HepG2 (cell line): Measurements from ENCODE around the gene KCTD6. TPM values are rescaled to one million over a fixed set of nuclear protein-coding genes. Genes with fewer than 3 reads are reported as not detected.

Source experiments
- ATAC-seq: fragments of 200-7000 bp; cut with Tn5 transposase; 3 replicates; pipeline ENCODE4 v1.9.1; 2020; ENCODE audit warnings: mild to moderate bottlenecking, moderate library complexity
- BruUV-seq: library from RNA; stranded (reverse); fragments of 400-500 nt; replicated peaks from 2 replicates; lab custom pipeline; 2021; lab: Mats Ljungman, UMichigan
- CTCF ChIA-PET: fragments of 300-600 bp; formaldehyde crosslinking; extraction: SDS; loops from one replicate; lab custom pipeline; 2021; ENCODE audit warnings: low total read pairs, inconsistent platforms, low intra/inter-chr PET ratio; lab: Yijun Ruan, JAX
- POLR2A ChIA-PET: fragments of 350-600 bp; sonication (Branson Sonifier 250); formaldehyde crosslinking; loops from one replicate; lab custom pipeline; 2020; ENCODE audit warnings: antibody characterized with exemption, inconsistent platforms; lab: Yijun Ruan, JAX
- DNase-seq: peaks from one replicate; pipeline ENCODE4 v3.0.0-alpha.2; 2015; ENCODE audit warnings: low spot score
- FAIRE-seq: peaks from 3 replicates; lab custom pipeline; 2011; peaks lifted over from hg19 to GRCh38; lab: Jason Lieb, UNC
- H2AFZ ChIP-seq: one replicate; pipeline ENCODE4 v1.6.1; 2011; ENCODE audit warnings: low read length, inconsistent platforms
- H3K27ac ChIP-seq: fragments of 300-600 bp; 3 replicates; pipeline ENCODE4 v1.8.0; 2011; ENCODE audit warnings: mixed run types, mild to moderate bottlenecking, mixed read lengths, low read length, inconsistent platforms; ENCODE audit not compliant: insufficient read depth; ENCODE audit errors: extremely low read length
- H3K27me3 ChIP-seq, 2 experiments: fragments of 200-600 bp in 1 of 2; 2 replicates in 1 of 2; 3 replicates in 1 of 2; pipeline versions ENCODE4 v1.6.0 to v1.8.0; 2011; ENCODE audit warnings: low read length in 2 of 2, mild to moderate bottlenecking in 2 of 2, moderate library complexity in 2 of 2, inconsistent platforms in 1 of 2; ENCODE audit not compliant: insufficient read depth in 2 of 2, control insufficient read depth in 1 of 2
- H3K36me3 ChIP-seq, 2 experiments: fragments of 200-600 bp in 1 of 2; replicated peaks in 1 of 2; 2 replicates in 1 of 2; 3 replicates in 1 of 2; pipeline versions ENCODE4 v1.5.1 to v1.8.0; 2011; ENCODE audit warnings: low read length in 2 of 2, inconsistent platforms in 1 of 2; ENCODE audit not compliant: insufficient read depth in 2 of 2, control insufficient read depth in 1 of 2
- H3K4me1 ChIP-seq: 2 replicates; pipeline ENCODE4 v1.5.1; 2012; ENCODE audit warnings: low read length, inconsistent platforms; ENCODE audit not compliant: insufficient read depth
- H3K4me2 ChIP-seq: 2 replicates; pipeline ENCODE4 v1.6.0; 2011; ENCODE audit warnings: low read depth, low read length, inconsistent platforms
- H3K4me3 ChIP-seq, 3 experiments: fragments of 200-600 bp in 1 of 3; sonication (generic), shearing (Covaris generic) in 1 of 3; replicated peaks in 1 of 3; 2 replicates each; pipeline ENCODE4 v1.5.1; 2011 to 2016; ENCODE audit warnings: low read length in 3 of 3, inconsistent platforms in 2 of 3, low read depth in 2 of 3, mild to moderate bottlenecking in 2 of 3, control low read depth in 1 of 3, mixed read lengths in 1 of 3; ENCODE audit not compliant: insufficient read depth in 1 of 3
- H3K79me2 ChIP-seq: one replicate; pipeline ENCODE4 v1.6.1; 2011; ENCODE audit warnings: low read length, inconsistent platforms; ENCODE audit not compliant: insufficient read depth
- H3K9ac ChIP-seq: 2 replicates; pipeline ENCODE4 v1.6.0; 2011; ENCODE audit warnings: mild to moderate bottlenecking, low read depth, low read length, inconsistent platforms; ENCODE audit not compliant: insufficient read depth
- H3K9me3 ChIP-seq: 2 replicates; pipeline ENCODE4 v1.5.1; 2012; ENCODE audit warnings: mild to moderate bottlenecking, low read length
- H4K20me1 ChIP-seq: 2 replicates; pipeline ENCODE4 v1.6.0; 2011; ENCODE audit warnings: inconsistent platforms, mild to moderate bottlenecking, low read length, moderate library complexity; ENCODE audit not compliant: insufficient read depth
- ARHGAP35 ChIP-seq: sonication (generic); formaldehyde crosslinking; IDR thresholded peaks from 2 replicates; pipeline ENCODE4 v1.9.0; 2022; ENCODE audit warnings: mild to moderate bottlenecking, inconsistent platforms, moderate library complexity, missing genetic modification reagents, borderline replicate concordance
- CEBPB ChIP-seq: IDR thresholded peaks from 2 replicates; pipeline ENCODE4 v1.6.1; 2011; ENCODE audit warnings: low read depth, low read length, improper control_type of control experiment, borderline replicate concordance
- MTA1 ChIP-seq: sonication (generic); formaldehyde crosslinking; IDR thresholded peaks from 2 replicates; pipeline ENCODE4 v1.4.0; 2020; ENCODE audit warnings: missing genetic modification reagents, mild to moderate bottlenecking, borderline replicate concordance
- SNAPC2 ChIP-seq: sonication (generic); formaldehyde crosslinking; IDR thresholded peaks from 2 replicates; pipeline ENCODE4 v1.8.1; 2022; ENCODE audit warnings: mild to moderate bottlenecking, missing genetic modification reagents
- SRSF9 ChIP-seq: fragments of 200-400 bp; formaldehyde crosslinking; IDR thresholded peaks from 2 replicates; pipeline ENCODE4 v1.6.1; 2018; ENCODE audit warnings: borderline replicate concordance, mild to moderate bottlenecking, low read depth, low read length; ENCODE audit not compliant: insufficient read depth, poor library complexity, severe bottlenecking
- ZFP36L2 ChIP-seq: sonication (generic); formaldehyde crosslinking; IDR thresholded peaks from 2 replicates; pipeline ENCODE4 v1.4.0; 2020; ENCODE audit warnings: missing genetic modification reagents
- ZNF510 ChIP-seq: sonication (generic); formaldehyde crosslinking; IDR thresholded peaks from 2 replicates; pipeline ENCODE4 v1.4.0; 2020; ENCODE audit warnings: low read depth, mild to moderate bottlenecking, missing genetic modification reagents
- ZNF737 ChIP-seq: sonication (generic); formaldehyde crosslinking; IDR thresholded peaks from 2 replicates; pipeline ENCODE4 v1.5.0; 2020; ENCODE audit warnings: missing genetic modification reagents, mild to moderate bottlenecking, borderline replicate concordance
- ZNF766 ChIP-seq: sonication (generic); formaldehyde crosslinking; IDR thresholded peaks from 2 replicates; pipeline ENCODE4 v1.5.0; 2020; ENCODE audit warnings: missing genetic modification reagents, borderline replicate concordance
- ZSCAN22 ChIP-seq: sonication (generic); formaldehyde crosslinking; IDR thresholded peaks from 2 replicates; pipeline ENCODE4 v1.4.0; 2020; ENCODE audit warnings: mild to moderate bottlenecking, missing genetic modification reagents
- WGBS: methylation state at CpG from one replicate; pipeline ENCODE4 v1.1.6; 2017; ENCODE audit warnings: low lambda C conversion rate; 5-methylcytosine and 5-hydroxymethylcytosine counted together
- in situ Hi-C: cut with HindIII; loops from 2 replicates; pipeline ENCODE4 v1.10.0; 2017; ENCODE audit warnings: low pct_unique_long_range_greater_than_20kb; ENCODE audit not compliant: extremely low pct_ligation_motif_present
- intact Hi-C: fragments of 100-400 bp; cut with micrococcal nuclease; formaldehyde crosslinking; loops from one replicate; pipeline ENCODE4 v1.10.0; 2022; ENCODE audit not compliant: unreplicated experiment
- polyA plus RNA-seq, 8 experiments: library from polyadenylated mRNA; depleted of rRNA in 3 of 8; stranded (reverse) in 7 of 8; unstranded in 1 of 8; fragments of >200 nt; fragmentation: Illumina TruSeq in 4 of 8; extraction: Trizol in 4 of 8; gene quantifications; 2 replicates each; pipeline versions ENCODE4 v1.2.1 to v1.2.3, GENCODE V29; 2011 to 2016; ENCODE audit warnings: low read depth in 4 of 8, missing spikeins in 1 of 8, mixed read lengths in 1 of 8; ENCODE audit not compliant: insufficient read depth in 1 of 8
- total RNA-seq, 5 experiments: library from RNA; depleted of rRNA; stranded (reverse); fragments of >200 nt; fragmentation: Illumina TruSeq; extraction: Trizol; gene quantifications; 2 replicates each; pipeline ENCODE4 v1.2.3, GENCODE V29; 2016; ENCODE audit warnings: low read depth in 1 of 5
- TF ChIP-seq, protein P1 (sequence below): sonication (generic); formaldehyde crosslinking; conservative IDR thresholded peaks from 2 replicates; pipeline ENCODE4 v1.4.0; 2020; ENCODE audit warnings: missing genetic modification reagents
- TF ChIP-seq, protein P2 (sequence below): sonication (generic); formaldehyde crosslinking; IDR thresholded peaks from 2 replicates; pipeline ENCODE4 v1.4.0; 2020; ENCODE audit warnings: missing genetic modification reagents
- TF ChIP-seq, protein P3 (sequence below): sonication (generic); formaldehyde crosslinking; IDR thresholded peaks from 2 replicates; pipeline ENCODE4 v1.8.1; 2022; ENCODE audit warnings: low read depth, mild to moderate bottlenecking, missing genetic modification reagents
- TF ChIP-seq, protein P4 (sequence below): sonication (generic); formaldehyde crosslinking; IDR thresholded peaks from 2 replicates; pipeline ENCODE4 v1.4.0; 2020; ENCODE audit warnings: mild to moderate bottlenecking, missing genetic modification reagents

KCTD6 gene
- total and polyA plus RNA-seq, 2 of the 13 experiments (the other 11 are each of a cell fraction or from before 2014, with no cell fraction given) = 13.4 to 14.2 TPM

DNA sequence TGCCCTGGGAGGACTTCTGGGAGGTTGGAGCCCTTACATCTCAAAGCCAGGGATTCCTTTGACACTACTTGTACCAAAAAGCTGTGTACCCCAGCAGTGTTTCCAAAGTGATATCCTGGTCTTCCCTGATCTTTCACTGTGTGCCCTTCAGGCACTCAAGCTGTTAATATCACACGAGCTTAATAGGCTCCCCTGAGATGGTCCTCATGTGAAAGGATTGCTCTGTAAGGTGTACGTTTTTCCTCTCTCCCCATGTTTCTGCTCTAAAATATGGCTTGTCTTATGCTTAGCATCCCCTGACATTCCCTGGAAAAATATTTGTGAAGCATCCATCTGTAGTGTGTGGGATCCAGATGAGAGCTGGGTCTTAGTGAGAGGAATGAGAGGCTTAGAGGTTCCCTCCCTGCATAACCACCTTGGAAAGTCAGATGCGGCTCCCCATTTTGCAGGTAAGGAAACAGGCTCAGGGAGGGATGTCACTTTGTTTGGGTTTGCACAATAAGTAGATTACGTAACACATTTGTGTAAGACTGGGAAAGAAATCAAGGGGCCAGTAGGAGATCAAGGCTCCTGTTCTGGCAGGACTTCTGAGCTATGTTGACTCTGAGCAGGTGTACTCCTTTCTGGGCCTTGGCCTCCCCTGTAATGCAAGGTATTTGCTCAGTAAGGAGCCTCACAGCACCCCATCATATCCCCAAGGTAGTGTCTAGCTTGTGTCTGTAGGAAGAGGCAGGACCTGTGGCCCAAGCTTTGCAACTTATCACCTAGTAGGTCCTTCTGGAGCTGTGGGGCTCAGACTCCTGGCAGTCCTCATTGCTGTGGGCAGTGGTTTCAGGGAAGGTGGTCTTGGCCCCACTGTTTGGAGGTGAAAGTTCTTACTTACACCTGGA lies 45.8 kb downstream of the KCTD6 start (continued):
- TF ChIP-seq, protein P1, sequence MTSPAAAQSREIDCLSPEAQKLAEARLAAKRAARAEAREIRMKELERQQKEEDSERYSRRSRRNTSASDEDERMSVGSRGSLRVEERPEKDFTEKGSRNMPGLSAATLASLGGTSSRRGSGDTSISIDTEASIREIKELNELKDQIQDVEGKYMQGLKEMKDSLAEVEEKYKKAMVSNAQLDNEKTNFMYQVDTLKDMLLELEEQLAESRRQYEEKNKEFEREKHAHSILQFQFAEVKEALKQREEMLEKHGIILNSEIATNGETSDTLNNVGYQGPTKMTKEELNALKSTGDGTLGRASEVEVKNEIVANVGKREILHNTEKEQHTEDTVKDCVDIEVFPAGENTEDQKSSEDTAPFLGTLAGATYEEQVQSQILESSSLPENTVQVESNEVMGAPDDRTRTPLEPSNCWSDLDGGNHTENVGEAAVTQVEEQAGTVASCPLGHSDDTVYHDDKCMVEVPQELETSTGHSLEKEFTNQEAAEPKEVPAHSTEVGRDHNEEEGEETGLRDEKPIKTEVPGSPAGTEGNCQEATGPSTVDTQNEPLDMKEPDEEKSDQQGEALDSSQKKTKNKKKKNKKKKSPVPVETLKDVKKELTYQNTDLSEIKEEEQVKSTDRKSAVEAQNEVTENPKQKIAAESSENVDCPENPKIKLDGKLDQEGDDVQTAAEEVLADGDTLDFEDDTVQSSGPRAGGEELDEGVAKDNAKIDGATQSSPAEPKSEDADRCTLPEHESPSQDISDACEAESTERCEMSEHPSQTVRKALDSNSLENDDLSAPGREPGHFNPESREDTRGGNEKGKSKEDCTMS (CRISPR knock-in tag) = no peak
- TF ChIP-seq SRSF9 (no peak), ZSCAN22 (CRISPR knock-in tag) (no peak)

DNA sequence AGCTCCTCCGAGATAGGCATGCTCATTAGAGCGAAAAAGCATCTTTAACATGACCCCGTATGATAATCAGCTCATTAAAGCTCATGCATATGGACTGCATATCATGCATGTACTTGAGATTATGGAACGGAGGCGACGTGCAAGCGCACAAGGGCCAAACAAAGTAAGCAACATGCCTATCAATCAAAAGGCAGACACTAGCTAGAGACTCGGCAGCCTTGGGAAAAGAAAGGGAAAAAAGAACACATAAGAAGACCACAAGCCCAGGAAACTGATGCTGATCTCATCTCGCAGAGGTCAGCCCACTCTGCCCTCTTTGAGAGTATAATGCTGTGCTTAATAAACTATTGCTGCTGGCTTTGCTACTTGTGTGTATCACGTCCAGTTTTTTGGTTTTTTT lies 47.7 kb downstream of the KCTD6 start:
- FAIRE-seq (no peak), DNase-seq (no peak), ATAC-seq (no peak)
- H3K4me2 ChIP-seq = no peak overlapping the region
- H3K4me3 ChIP-seq = no peak overlapping the region
- no peak overlapping the region for H2AFZ ChIP-seq
- peaks cover 40% of the 10 kb centered on the region for H3K4me1 ChIP-seq
- 97% methylated on average over 10 of the region's 10 CpGs for WGBS
- in situ Hi-C loops = loop anchor here (10.0 kb wide), 1 partner anchor 215 kb away; no protein-coding TSS in a partner anchor
- H4K20me1 ChIP-seq = no peaks in the 10 kb centered on the region
- peaks cover 0 to 2% of the 10 kb centered on the region in 2 experiments; a peak in 1 of 5 replicates for H3K36me3 ChIP-seq
- ChIA-PET CTCF (no interaction called here), POLR2A (no interaction called here)
- H3K9me3 ChIP-seq = no peaks in the 10 kb centered on the region
- H3K27ac ChIP-seq = no peak overlapping the region
- BruUV-seq = no TSS peak
- no peak overlapping the region for H3K9ac ChIP-seq
- no peaks in the 10 kb centered on the region for H3K27me3 ChIP-seq
- intact Hi-C loops = loop anchor here (5.0 to 10.0 kb wide), 2 partner anchors 117 to 205 kb away; partner anchors contain the start of gene PXK
- no peaks in the 10 kb centered on the region for H3K79me2 ChIP-seq
- no peak for TF ChIP-seq ZNF766 (CRISPR knock-in tag)
- TF ChIP-seq, protein P2, sequence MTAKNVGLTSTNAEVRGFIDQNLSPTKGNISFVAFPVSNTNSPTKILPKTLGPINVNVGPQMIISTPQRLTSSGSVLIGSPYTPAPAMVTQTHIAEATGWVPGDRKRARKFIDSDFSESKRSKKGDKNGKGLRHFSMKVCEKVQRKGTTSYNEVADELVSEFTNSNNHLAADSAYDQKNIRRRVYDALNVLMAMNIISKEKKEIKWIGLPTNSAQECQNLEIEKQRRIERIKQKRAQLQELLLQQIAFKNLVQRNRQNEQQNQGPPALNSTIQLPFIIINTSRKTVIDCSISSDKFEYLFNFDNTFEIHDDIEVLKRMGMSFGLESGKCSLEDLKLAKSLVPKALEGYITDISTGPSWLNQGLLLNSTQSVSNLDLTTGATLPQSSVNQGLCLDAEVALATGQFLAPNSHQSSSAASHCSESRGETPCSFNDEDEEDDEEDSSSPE (CRISPR knock-in tag) = no peak
- TF ChIP-seq, protein P3, sequence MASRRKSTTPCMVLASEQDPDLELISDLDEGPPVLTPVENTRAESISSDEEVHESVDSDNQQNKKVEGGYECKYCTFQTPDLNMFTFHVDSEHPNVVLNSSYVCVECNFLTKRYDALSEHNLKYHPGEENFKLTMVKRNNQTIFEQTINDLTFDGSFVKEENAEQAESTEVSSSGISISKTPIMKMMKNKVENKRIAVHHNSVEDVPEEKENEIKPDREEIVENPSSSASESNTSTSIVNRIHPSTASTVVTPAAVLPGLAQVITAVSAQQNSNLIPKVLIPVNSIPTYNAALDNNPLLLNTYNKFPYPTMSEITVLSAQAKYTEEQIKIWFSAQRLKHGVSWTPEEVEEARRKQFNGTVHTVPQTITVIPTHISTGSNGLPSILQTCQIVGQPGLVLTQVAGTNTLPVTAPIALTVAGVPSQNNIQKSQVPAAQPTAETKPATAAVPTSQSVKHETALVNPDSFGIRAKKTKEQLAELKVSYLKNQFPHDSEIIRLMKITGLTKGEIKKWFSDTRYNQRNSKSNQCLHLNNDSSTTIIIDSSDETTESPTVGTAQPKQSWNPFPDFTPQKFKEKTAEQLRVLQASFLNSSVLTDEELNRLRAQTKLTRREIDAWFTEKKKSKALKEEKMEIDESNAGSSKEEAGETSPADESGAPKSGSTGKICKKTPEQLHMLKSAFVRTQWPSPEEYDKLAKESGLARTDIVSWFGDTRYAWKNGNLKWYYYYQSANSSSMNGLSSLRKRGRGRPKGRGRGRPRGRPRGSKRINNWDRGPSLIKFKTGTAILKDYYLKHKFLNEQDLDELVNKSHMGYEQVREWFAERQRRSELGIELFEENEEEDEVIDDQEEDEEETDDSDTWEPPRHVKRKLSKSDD = no peak
- no peak for TF ChIP-seq ZNF737
- no peak for TF ChIP-seq SNAPC2 (CRISPR knock-in tag)
- TF ChIP-seq MTA1 (CRISPR knock-in tag) = no peak
- no peak for TF ChIP-seq ARHGAP35 (CRISPR knock-in tag)
- TF ChIP-seq ZFP36L2 (CRISPR knock-in tag) = no peak
- TF ChIP-seq, protein P4, sequence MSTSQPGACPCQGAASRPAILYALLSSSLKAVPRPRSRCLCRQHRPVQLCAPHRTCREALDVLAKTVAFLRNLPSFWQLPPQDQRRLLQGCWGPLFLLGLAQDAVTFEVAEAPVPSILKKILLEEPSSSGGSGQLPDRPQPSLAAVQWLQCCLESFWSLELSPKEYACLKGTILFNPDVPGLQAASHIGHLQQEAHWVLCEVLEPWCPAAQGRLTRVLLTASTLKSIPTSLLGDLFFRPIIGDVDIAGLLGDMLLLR = no peak
- TF ChIP-seq ZNF510 = no peak
- no peak for TF ChIP-seq CEBPB
